ENCODE data around the gene LIMS4. TPM values are rescaled to one million over a fixed set of nuclear protein-coding genes. Genes with fewer than 3 reads are reported as not detected.
"Not testable (repeated sequence)": the region's sequence is repeated elsewhere in the genome, so short reads cannot be mapped to it uniquely, and the experiment has no call there.

LIMS4 gene
- total RNA-seq, 4 donors from 2014 or later = 0.21 to 0.57 (median 0.26) TPM; not detected in 1

GRCh38 chr2:110425725-110426124 lies 46.9 kb downstream of the LIMS4 start:
- H3K4me3 ChIP-seq; intact Hi-C loops (cut with DNase I); H3K9me3 ChIP-seq; DNase-seq; H3K27me3 ChIP-seq; H3K4me1 ChIP-seq; H3K27ac ChIP-seq; H3K36me3 ChIP-seq: not testable (repeated sequence)
- 71% methylated on average over 2 of the region's 4 CpGs; no CpG with 5 or more reads in 1 of the 2 donors for WGBS, 2 donors

DNA sequence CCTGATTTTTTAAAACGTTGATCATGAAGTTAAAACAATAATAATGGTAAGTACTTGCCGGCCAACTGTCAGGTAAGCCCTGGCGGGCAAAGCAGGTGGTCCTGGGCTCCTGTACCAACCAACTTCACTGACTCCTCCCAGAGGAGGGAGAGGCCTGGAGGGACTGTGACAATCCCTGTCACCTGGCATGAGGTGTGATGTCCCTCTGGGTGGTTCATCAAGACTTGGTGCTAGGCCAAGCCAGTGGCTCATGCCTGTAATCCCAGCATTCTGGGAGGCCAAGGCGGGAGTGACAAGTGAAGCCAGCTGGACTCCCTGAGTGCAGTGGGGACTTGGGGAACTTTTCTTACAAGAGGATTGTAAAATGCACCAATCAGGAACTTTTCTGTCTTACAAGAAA lies 48.2 kb downstream of the LIMS4 start:
- H3K4me1 ChIP-seq; H3K36me3 ChIP-seq; H3K27me3 ChIP-seq; H3K4me3 ChIP-seq; H3K9me3 ChIP-seq; intact Hi-C loops (cut with DNase I); DNase-seq; H3K27ac ChIP-seq: not testable (repeated sequence)
- WGBS, 2 donors = no CpG with 5 or more reads among the region's 4 CpGs

- H3K36me3 ChIP-seq; H3K4me3 ChIP-seq; DNase-seq; H3K27ac ChIP-seq; intact Hi-C loops (cut with DNase I); H3K4me1 ChIP-seq; H3K9me3 ChIP-seq; H3K27me3 ChIP-seq: not testable (repeated sequence)
- WGBS, 2 donors = no CpG with 5 or more reads among the region's 56 CpGs
Observed at GRCh38 chr2:110423574-110423962, 49.0 kb downstream of the LIMS4 start.

GRCh38 chr2:110422852-110423573 lies 49.6 kb downstream of the LIMS4 start:
- DNase-seq; H3K27ac ChIP-seq; H3K4me1 ChIP-seq; H3K9me3 ChIP-seq; H3K27me3 ChIP-seq; H3K4me3 ChIP-seq; H3K36me3 ChIP-seq; intact Hi-C loops (cut with DNase I): not testable (repeated sequence)
- WGBS, 2 donors = no CpG with 5 or more reads among the region's 36 CpGs

DNA sequence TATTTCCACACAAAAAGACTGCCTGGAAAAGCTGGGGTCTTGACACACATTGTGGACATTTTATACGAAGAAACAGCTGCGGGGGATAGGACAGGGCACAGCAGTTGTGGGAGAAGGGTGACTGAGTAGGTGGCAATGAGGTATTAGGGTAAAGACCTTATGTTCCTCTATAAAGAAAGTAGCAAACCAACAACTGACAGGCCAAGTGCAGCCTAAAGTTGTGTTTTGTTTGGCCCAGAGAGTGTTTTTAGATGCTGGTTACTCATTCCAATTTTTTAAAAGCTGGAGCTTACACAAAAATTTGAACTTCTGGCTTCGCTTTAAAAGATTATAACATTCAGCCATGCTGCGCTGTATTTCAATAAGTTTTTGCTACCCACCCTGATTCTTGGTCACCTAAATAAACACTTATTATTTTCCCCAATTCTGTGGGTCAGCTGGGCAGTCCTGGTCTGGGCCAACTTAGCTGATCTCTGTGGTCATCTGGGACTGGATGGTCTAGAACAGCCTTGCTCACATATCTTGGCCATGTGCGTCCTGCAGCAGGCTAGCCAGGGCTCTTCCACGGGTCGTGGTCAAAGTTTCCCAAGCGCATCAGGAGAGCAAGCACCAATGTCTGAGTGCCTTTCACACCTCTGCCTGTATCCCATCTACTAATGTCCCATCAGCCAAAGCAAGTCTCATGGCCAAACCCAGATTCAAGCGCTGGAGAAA lies 51.8 kb downstream of the LIMS4 start:
- DNase-seq; H3K4me1 ChIP-seq; H3K36me3 ChIP-seq; H3K27me3 ChIP-seq; H3K9me3 ChIP-seq; H3K4me3 ChIP-seq; intact Hi-C loops (cut with DNase I); H3K27ac ChIP-seq: not testable (repeated sequence)
- WGBS, 2 donors = no CpG with 5 or more reads among the region's 9 CpGs

DNA sequence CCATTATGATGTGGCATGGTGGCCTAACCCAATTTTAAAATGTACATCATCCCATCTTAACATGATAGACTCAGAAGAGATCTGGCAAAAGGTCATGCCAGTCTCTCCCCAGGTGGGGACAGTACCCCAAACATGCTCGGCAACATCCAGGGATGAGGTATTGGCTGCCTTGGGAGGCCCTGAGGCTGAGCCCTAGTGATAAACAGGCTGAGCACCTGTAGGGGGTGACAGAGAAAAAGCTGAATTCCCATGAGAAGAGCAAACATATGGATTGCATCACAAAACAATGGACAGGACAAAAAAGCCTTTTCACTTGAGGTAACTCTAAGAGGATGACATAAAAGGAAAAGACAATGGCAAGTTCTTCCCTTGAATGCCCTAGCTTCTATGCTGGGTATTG lies 65.5 kb downstream of the LIMS4 start:
- H3K36me3 ChIP-seq; H3K27ac ChIP-seq; H3K9me3 ChIP-seq; DNase-seq; H3K4me3 ChIP-seq; H3K4me1 ChIP-seq; H3K27me3 ChIP-seq; intact Hi-C loops (cut with DNase I): not testable (repeated sequence)
- no CpG with 5 or more reads among the region's 1 CpG for WGBS, 2 donors

DNA sequence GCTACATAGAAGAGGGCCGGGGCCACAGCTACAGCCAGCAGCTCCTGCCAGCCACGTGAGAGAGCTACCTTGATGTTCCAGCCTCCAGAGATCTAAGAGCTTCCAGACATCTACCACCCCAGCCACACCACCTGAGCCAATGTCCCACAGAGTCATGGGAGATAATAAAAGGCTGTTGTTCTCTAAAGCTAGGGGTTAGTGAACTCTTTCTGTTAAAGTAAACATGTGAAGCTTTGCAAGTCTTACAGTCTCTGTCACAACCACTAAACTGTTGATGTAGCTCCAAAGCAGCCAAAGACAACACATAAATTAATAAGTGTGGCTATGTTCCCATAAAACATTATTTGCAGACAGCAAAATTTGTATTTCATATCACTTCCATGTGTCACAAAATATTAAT lies 67.6 kb downstream of the LIMS4 start:
- H3K4me1 ChIP-seq; H3K9me3 ChIP-seq; intact Hi-C loops (cut with DNase I); H3K36me3 ChIP-seq; H3K4me3 ChIP-seq; H3K27ac ChIP-seq; H3K27me3 ChIP-seq; DNase-seq: not testable (repeated sequence)
- WGBS, 2 donors = no CpG with 5 or more reads among the region's 2 CpGs

DNA sequence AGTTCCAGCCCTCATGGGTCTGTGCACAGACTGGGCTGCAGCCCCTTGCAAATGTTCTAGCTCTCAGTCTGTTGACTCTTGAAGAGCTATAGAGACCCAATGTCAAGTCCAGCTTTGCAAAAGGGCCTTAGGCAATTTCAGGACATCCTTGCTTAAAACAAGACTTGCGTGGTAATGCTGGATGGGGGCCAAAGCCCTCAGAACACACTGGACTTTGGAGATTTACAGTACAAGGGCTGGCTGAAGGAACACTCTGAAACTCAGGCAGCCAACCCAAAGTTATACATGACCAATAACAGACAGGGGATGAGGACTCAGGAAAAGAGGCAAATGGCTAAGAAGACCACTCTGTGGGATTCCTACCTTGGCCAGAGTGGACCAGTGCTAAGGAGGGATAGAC lies 68.4 kb downstream of the LIMS4 start:
- no CpG with 5 or more reads among the region's 1 CpG for WGBS, 2 donors
- H3K27me3 ChIP-seq; H3K9me3 ChIP-seq; H3K36me3 ChIP-seq; H3K27ac ChIP-seq; H3K4me1 ChIP-seq; H3K4me3 ChIP-seq; DNase-seq; intact Hi-C loops (cut with DNase I): not testable (repeated sequence)

GRCh38 chr2:110401001-110401618 lies 71.5 kb downstream of the LIMS4 start:
- H3K9me3 ChIP-seq; H3K36me3 ChIP-seq; DNase-seq; H3K27ac ChIP-seq; H3K27me3 ChIP-seq; intact Hi-C loops (cut with DNase I); H3K4me3 ChIP-seq; H3K4me1 ChIP-seq: not testable (repeated sequence)
- 24% methylated on average over 4 of the region's 18 CpGs; no CpG with 5 or more reads in 1 of the 2 donors for WGBS, 2 donors

GRCh38 chr2:110399378-110399777 lies 73.2 kb downstream of the LIMS4 start:
- no CpG with 5 or more reads among the region's 10 CpGs for WGBS, 2 donors
- H3K27ac ChIP-seq; H3K4me3 ChIP-seq; H3K27me3 ChIP-seq; DNase-seq; H3K9me3 ChIP-seq; H3K36me3 ChIP-seq; intact Hi-C loops (cut with DNase I); H3K4me1 ChIP-seq: not testable (repeated sequence)

DNA sequence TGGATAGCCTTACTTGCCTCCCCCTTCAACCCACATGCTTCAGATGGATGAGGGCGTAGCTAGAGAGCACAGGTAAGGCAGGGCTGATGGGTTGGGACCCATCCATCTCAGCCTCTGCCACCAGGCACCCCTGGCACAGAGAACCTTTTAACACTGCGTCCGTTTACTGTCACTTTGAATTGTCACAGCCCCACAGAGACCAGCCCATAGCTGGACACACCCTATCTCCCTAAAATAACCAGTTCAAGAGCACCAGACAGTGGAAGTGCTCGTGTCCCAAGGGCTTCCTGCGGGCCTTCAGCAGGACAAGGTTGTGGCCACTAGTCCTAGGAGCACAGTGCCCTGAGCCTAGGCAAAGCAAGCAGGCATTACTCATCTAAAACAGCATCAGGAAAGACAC lies 76.6 kb downstream of the LIMS4 start:
- H3K36me3 ChIP-seq; DNase-seq; intact Hi-C loops (cut with DNase I); H3K4me3 ChIP-seq; H3K4me1 ChIP-seq; H3K9me3 ChIP-seq; H3K27me3 ChIP-seq; H3K27ac ChIP-seq: not testable (repeated sequence)
- WGBS, 2 donors = no CpG with 5 or more reads among the region's 5 CpGs
